ENCODE results near the gene CCL4.
"Not testable (repeated sequence)": the region's sequence is repeated elsewhere in the genome, so short reads cannot be mapped to it uniquely, and the experiment has no call there.

DNA sequence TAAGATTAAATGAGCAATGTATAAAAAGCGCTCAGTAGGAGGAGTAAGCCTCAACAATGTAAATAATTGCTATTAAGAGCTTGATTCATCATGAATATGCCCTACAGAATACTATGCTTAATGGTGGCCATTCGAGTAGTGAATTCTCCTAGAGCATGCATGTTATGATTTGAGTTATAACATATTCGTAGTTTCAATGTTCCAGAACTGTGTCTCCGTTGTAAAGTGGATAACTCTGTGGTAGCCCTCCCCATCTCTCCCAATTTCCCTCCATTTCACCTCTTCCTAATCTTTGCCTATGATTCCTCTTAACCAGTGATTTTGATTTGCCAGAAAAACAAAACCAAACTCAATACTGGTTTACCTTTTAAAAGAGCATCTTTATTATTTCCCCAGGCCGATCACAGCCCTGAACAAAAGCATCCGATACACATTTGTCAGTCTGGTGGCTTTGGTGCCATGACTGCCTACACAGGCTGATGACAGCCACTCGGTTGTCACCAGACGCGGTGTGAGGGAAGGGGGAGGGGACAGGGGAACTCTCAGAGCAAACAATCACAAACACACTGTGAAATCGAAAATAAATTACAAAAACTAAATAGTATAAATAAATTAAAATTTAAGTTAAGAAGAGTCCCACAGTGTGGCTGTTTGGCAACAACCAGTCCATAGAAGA is 15.6 kb upstream of the CCL4 start:
- TF ChIP-seq, protein P1, sequence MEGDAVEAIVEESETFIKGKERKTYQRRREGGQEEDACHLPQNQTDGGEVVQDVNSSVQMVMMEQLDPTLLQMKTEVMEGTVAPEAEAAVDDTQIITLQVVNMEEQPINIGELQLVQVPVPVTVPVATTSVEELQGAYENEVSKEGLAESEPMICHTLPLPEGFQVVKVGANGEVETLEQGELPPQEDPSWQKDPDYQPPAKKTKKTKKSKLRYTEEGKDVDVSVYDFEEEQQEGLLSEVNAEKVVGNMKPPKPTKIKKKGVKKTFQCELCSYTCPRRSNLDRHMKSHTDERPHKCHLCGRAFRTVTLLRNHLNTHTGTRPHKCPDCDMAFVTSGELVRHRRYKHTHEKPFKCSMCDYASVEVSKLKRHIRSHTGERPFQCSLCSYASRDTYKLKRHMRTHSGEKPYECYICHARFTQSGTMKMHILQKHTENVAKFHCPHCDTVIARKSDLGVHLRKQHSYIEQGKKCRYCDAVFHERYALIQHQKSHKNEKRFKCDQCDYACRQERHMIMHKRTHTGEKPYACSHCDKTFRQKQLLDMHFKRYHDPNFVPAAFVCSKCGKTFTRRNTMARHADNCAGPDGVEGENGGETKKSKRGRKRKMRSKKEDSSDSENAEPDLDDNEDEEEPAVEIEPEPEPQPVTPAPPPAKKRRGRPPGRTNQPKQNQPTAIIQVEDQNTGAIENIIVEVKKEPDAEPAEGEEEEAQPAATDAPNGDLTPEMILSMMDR (IDR thresholded peaks at IDR 0.05 in 2 of 3, conservative IDR thresholded peaks at IDR 0.05 in 1 of 3; ENCODE audit: borderline replicate concordance in 1 of 3, insufficient read depth in 1 of 3, low read depth in 2 of 3, low read length in 2 of 3) = not testable (repeated sequence)
- not testable (repeated sequence) for TF ChIP-seq SP1 (IDR thresholded peaks at IDR 0.05; ENCODE audit: low read depth); RAD21 (IDR thresholded peaks at IDR 0.05; ENCODE audit: low read depth); CEBPB (IDR thresholded peaks at IDR 0.05; ENCODE audit: low read depth); POLR2AphosphoS5 (IDR thresholded peaks at IDR 0.05; ENCODE audit: low read depth, low read length); EZH2 (IDR thresholded peaks at IDR 0.05); POLR2A (IDR thresholded peaks at IDR 0.05; ENCODE audit: borderline replicate concordance, extremely low read depth, insufficient read depth, insufficient read length)
- TF ChIP-seq, protein P2, sequence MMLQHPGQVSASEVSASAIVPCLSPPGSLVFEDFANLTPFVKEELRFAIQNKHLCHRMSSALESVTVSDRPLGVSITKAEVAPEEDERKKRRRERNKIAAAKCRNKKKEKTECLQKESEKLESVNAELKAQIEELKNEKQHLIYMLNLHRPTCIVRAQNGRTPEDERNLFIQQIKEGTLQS (IDR thresholded peaks at IDR 0.05) = not testable (repeated sequence)
